HG03520 (cell line): ENCODE data around the gene NAP1L4.

Source experiments
- ATAC-seq: cut with Tn5 transposase; IDR thresholded peaks from one replicate; pipeline ENCODE4 v1.9.1; 2021; ENCODE audit warnings: mild to moderate bottlenecking, moderate library complexity; ENCODE audit not compliant: unreplicated experiment

NAP1L4 gene, protein sequence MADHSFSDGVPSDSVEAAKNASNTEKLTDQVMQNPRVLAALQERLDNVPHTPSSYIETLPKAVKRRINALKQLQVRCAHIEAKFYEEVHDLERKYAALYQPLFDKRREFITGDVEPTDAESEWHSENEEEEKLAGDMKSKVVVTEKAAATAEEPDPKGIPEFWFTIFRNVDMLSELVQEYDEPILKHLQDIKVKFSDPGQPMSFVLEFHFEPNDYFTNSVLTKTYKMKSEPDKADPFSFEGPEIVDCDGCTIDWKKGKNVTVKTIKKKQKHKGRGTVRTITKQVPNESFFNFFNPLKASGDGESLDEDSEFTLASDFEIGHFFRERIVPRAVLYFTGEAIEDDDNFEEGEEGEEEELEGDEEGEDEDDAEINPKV

DNA sequence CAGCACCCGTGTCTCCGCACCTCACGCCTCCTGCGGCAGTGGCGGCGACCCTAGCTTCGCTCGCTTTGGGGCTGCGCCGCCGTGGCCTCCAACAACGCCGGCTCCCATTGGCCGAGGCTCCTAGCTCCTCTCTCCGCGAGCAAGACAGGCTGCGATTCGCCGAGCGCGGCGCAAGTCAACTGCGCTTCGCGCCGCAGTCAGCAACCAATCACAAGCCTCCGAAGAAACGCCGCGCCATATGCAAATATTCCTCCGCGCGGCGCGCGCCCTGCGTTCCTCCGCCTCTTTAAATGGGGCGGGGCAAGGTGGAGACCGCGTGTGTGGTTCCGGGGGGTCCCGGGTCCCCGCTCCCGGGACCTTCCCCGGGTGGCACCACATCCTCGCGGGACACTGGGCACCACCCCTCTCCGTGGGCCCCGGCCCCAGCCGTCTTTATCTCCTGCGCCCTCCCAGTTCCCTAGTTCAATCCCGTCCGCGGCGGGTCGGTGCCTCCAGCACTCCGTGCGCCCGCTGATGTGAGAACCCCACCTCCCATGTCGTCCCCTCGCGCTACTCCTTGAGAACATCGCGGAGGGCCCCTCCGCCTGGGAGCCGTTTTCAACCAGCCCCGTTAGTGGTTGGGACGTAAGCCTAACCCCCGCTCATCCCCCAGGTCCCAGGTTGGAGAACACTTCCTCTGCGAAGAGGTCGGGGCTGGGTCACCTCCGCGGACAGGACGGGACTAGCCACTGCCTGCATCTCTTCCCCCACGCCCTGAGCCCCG, at the start of gene NAP1L4:
Gene NAP1L4 (minus strand): TSS at position 96 of the 763 bp plus-strand sequence. CDS start 13,109 bp downstream, outside the sequence.
- peak; percentile 78 for ATAC-seq

DNA sequence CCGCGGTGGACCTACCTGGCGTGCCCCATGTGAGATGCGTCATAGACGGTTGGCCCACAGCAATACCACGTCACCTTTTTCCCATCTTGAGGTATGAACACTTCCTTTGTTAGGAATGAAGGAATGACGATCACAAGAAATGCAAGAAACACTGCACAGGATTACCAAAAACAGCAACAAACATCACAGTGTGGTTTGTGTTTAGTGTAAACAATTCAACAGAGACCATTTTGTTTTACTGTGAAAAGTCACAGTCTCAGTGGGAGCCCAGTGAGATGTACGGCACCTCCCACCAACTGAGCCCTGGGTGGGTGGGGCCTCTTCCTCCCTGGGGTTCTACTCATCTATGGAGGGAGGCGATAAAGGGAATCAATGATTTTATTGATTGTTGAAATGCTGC, 48.8 kb upstream of the NAP1L4 start:
- ATAC-seq: no peak

DNA sequence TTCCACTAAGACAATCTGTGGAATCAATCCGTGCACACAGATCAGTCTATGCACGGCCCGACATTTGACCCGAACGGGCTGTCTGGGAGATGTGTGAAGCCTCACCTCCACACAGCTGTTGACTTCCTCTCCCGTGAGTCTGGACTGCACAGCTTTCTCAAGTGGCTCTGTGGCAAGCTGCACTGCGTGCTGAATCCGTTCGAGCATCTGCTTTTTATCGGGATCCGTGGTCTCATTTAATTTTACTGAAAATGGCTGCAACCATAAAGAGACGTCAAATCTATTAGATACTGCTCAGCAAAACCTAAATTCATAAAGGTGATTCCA, 45.8 kb upstream of the NAP1L4 start:
- no peak for ATAC-seq

DNA sequence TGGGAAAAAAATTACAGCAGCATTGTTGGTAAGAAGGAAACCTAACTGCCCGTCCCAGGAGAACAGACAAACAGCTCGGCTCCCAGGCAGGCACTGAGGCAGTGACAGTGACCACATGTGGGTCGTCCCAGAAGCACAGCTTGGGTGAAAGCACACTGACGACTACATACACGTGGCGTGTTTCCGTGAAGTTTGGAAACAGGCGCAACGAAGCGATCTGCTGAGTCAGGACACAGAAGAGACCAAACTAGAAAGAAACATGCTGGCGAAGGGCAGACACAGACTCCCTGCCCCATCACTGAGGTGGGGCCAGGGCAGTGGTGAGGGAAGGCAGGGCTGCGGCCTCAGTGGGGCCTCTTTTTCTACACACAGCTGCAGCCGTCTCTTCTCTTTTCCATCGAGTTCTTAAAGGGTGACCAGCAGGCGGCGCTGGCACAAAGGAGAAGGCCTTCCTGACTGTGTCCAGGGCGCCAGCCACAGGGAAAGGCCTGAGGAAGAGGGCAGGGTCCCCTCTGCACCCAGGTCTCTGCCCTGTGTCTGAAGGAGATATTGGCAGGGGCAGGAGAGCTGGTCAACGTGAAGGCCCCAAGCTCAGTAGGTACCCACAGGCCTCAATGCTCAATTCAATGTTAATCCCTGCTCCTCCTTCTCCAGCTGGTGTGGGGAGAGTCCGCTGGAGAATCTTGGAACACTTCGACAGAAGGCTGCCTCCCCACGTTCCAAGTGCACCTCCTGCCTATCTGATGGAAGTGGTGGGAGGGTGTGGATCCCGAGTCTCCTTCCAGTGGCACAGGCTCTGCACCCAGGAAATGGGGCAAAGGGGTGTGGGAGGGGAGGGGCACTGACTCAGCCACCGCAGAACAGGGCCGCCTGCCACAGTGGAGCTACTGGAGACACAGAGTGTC, 45.2 kb upstream of the NAP1L4 start:
- no peak for ATAC-seq

DNA sequence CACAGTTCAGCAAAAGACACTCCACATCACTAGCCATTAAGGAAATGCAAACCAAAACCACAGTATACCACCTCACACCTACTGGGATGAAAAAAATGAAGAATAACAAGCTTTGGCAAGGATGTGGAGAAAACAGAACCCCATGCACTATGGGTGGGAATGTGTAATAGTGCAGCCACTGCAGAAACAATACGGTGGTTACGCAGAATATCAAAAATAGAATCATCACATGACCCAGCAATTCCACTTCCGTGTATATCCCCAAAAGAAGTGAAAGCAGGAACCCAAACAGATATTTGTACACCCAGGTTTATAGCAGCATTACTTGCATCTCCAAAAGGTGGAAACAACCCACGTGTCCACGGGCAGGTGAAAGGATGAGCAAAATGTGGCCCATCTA, 44.3 kb upstream of the NAP1L4 start:
- no peak for ATAC-seq

DNA sequence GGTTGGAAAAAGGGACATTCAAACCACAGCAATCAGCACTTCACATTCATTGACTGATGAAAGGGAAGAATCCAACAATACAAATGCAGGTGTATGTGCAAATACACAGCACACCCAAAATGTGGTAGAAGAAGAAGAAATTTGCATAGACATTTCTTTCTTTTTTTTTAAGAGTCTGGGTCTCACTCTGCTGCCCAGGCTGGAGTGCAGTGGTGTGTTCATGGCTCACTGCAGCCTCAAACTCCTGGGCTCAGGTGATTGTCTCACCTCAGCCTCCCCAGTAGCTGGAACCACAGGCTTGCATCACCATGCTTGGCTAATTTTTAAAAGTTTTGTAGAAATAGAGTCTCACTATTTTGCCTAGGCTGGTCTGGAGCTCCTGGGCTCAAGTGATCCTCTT, 43.2 kb upstream of the NAP1L4 start:
- ATAC-seq: no peak

DNA sequence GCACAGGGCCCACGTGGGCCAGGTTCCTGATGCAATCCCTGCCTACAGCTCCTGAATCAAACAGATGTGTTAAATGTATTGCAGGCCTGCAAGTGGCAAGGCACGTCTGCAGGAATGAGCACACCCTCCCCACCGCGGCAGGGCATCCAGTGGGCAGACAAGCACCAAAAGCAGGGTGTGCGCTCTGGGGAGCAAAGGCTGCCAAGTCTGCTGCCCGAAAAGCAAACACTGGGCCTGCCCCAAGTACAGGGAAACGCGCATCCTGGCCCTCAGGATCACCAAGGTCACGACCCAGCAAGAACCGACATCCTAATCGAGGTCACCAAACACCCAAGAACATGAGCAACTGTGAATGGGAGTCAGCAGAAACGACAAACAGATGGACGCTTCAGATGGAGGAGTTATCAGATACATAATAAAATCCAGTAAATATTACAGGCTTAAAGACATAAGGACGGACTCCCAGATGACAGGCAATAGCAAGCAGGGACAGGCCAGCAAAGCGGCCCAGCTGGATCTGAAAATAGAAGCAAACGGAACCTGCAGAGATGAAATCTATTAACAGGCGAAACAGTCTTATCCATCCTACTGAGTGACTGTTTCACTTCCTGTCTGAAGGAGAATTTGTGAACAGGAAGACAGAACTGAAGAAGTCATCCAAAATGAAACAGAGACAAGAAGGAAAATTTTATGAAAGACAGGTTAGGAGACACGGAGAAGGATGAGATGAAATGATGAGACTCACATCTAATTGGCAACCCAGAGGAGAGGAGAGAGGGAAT, 38.4 kb upstream of the NAP1L4 start:
- no peak for ATAC-seq

DNA sequence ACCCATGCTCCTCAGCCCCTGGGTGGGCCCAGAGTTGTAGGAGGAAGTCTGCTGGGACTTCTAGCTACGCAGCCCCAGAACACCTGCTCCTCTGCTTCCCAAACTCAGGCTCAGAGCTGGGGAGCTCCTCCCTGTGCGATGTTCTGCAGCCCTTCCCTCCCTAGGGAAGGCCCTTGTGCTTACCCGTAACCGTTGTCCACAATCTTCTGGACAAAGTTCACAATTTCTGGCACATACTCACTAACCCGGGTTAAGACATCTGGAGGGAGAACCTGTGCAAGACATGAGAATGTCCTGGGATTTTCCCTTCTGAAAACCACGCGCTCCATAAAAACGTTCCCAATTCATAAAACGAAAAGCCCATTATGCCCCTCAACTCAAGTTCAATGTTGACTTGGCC, 36.7 kb upstream of the NAP1L4 start:
- no peak for ATAC-seq

DNA sequence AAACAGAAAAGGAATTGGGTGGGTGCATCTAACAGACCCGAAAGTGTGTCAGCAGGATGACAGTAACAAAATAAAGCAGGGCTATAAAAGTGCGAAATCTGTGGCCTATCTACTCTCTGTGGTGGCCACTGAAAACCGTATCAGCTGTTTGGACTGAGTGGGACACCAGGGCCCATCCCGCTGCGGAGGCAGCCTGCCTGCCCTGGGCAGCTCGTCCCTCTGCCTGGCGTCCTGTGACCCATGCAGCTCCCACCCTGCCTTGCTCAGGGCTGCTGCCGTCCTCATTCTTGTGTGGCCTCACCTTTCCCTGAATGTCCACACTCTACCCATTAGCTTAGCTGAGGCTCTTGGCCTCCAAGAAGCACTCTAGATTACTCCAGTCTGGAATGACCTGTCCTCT, 34.7 kb upstream of the NAP1L4 start:
- ATAC-seq: no peak

DNA sequence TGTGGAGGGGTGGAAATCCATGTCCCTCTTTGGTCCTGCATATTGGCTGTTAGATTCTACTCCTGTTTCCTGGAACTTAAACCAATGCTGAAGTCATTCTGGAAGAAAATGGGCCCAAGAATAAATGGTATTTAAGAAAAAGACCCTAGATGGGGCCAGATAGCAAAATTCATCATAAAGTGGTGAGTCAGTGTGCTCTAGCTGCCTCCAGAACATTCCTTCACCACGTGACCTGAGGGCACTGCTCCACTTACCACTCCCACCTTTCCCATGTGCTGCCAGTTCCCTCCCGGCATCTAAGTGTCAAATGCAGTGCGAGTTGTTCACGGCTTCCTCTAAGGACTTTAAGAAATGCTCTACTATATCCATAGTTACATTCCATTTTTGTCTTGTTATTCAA, 30.9 kb upstream of the NAP1L4 start:
- ATAC-seq: no peak

DNA sequence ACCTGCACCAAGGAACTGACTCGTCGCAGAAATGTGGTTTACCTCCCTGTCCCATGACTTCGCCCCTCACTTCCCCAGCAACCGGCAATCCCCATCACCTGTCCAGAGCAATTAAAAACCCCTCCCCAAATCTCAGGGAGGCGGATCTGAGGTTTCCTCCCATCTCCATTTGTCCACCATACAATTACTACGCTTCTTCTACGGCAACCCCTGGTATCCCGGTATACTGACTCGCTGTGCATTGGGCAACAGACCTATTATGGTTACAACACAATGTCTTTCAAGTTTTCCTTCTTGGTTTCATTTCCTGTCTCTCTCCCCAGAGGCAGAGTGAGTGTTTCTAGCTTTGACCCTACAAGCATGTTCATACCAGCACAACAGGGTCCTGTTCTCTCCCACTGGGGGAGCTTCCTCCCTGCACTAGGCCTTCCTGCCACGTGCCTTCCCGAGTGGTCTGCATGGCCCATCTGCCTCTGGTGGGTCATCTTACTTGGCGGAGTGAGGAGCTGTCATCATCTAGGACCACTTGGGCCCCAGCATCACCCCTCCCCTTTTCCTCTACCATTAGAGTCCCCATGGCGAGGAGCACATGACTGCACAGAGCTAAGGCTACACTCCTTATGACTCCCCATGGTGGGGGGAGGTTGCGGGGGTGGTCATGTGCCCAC, 30.3 kb upstream of the NAP1L4 start:
- no peak for ATAC-seq

DNA sequence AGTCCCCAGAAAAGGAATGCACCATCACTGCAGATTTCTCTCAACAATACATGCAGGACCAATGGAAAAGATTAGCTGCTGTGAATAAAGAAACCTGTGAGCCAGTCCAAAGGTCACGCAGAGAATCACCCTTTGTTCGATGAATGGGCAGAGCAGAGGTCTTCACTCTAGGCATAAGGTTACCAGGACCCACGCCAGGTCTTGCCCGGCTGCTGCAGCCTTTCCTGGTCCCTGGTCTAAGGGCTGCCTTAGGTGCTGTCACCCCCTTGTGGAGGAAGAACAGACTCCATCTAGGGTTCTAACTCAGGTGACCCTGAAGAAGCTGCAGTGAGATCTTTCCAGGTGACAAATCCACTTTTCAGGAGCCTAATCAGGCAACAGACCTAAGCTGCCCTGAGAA, 29.0 kb upstream of the NAP1L4 start:
- ATAC-seq: no peak

DNA sequence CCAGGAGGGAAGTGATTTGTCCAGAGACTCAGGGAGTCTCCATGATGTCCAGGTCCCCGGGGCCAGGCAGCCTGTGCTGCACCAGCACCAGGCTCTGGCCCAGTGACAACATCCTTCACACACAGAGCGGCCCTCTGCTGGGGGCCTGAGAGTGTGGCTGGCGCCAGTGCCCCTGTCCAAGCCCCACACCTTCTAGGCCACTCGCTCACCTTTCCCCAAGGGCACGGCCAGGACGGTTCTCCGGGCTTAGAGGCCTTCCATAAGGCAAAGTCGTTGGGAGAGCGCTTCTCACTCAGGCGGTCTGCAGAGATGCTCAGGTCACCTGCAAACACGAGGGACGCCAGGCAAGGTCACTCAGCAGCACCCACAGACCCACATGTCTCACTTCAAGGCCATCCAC, 27.9 kb upstream of the NAP1L4 start:
- no peak for ATAC-seq

DNA sequence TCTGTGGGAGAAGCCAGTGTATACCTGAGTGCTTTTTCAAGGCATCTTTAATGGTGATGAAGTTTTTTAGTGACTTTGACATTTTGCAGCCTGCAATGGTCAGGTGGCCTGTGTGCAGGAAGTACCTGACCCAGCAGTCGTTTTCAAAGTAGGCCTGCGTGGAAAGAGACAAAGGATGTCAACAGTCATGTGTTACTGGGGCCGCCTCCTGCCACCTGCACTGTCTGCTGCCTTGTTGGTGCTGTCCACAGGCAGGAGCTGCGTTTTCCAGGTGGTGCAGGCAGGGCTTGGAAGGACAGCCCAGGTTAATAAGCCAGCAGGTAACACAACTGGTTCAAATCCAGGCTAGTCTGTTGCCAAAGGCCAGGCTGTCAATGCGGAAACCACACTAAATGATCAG, 26.5 kb upstream of the NAP1L4 start:
- ATAC-seq: no peak

DNA sequence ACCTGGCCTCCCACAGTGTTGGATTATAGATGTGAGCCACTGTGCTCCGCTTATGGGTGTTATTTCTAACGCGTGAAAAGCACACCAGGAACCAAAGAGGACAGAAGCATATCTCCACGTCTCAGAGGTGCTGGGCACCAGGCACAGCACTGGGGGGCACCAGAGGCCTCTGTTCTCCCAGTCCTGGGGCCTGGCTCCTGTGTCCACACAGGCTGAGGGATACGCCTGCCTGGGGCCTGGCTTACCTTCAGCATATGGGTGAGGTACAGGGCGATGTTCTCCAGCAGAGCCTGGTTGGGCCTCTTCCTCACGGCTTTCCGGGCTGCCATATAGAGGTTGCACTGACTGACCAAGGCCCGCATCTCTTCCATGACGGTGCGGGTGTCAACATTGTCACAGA, 24.7 kb upstream of the NAP1L4 start:
- no peak for ATAC-seq

DNA sequence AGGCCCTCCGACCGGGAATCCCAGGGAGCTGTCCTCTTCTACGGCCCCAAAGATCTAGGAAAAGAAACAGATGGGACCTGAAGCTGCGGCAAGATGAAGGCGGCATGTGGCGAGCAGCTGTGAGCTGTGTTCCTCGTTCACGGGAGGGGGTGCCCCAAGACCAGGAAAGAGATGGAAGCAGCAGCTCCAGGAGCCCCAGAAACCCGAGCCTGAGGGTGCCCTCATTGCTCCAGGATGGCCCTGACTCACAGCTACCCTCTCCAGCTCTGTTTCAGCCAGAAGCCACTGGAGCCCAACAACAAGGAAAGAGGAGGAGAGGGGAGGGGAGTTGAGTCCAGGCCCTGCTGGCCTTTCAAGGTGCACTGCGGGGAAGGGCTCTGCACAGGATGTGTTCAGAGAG, 23.7 kb upstream of the NAP1L4 start:
- ATAC-seq: no peak

DNA sequence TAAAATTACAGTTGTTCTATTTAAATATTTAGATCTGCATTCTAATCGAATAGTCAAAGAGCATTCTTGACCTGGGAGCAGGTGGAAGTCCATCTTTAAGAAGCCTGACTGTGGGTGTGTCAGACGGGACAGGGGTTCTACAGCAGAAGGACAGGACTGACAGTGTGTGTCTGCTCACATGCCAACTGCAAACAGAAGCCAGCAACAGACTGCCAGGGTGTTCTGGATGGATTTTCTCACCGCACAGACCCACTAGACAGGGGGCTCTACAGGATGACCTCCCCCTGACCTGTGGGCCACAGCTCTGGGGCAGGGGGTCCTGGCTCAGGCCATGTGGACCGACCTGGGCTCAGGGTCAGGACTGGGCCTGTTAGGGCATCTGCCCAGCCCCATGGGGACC, 22.8 kb upstream of the NAP1L4 start:
- no peak for ATAC-seq

DNA sequence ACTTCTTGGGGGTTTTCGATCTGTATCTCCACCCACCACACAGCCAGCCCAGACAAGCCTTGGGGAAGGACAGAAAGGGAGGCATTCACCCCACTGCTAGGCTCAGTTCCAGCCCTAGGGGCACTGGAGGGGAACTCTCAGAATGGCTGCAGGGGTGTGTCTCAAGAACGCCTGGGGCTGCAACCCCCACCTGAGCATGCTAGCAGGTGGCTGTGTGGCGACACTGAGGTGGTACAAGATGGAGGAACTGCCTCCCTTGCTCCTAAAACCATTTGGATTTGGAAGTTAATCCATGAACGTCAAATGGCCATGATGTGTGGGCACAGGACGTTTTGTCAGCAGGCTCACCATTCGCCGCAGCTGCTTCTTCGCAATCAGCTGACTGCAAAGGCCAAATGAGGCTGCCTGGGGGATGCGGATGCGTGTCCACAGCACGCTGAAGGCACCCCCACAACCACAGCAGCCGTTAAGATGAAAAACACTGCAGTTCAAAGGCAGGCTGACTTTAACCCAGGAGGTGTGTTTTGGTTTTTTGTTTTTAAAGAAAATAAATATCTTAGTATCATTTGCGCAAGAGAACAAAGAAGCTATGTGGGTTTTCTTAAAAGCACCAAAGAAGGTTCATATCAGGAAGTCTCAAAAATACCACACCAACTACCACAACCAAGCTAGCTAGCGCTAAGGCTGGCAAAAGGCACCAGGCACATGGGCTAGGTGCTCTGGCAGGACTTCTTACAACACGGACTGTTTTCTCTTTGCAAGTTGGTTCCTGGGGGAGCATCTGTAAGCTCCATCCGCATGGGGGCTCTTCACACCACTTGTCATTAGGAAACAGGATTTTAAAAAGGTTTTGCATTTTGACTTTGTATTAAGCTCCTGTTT, 22.2 kb upstream of the NAP1L4 start:
- ATAC-seq: no peak
